ENCODE data around the gene ZAR1L.

ZAR1L gene

DNA sequence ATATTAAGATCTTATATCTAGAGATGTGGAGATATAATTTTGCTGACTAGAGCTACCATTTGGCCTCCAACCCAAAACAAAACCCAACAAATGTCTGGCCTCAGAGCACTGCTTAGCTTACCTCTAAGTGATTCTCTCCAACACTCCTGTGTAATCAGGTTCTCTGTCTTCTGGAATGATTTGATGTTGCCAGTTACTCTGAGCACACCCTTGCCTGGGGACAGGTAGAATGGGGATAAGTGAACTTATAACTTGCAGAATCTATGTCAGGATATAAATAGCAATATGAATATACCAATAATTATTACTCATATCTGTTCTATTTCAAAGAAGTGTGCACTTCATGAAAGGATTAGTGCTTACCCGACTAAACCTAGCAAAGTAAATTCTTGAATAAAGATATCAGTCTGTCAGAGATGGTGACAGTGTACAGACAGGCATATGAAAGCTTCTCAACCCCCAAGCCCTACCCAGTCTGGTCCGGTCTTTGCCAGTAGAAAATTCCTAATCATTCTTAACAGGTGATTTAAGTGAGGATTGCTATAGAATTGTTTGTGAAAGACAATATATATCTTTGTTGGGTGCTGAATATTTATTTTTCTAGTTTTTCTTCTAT is 33.0 kb downstream of the ZAR1L start:
- no peak for DNase-seq (ENCODE audit: low read depth)
- TF ChIP-seq, protein P1, sequence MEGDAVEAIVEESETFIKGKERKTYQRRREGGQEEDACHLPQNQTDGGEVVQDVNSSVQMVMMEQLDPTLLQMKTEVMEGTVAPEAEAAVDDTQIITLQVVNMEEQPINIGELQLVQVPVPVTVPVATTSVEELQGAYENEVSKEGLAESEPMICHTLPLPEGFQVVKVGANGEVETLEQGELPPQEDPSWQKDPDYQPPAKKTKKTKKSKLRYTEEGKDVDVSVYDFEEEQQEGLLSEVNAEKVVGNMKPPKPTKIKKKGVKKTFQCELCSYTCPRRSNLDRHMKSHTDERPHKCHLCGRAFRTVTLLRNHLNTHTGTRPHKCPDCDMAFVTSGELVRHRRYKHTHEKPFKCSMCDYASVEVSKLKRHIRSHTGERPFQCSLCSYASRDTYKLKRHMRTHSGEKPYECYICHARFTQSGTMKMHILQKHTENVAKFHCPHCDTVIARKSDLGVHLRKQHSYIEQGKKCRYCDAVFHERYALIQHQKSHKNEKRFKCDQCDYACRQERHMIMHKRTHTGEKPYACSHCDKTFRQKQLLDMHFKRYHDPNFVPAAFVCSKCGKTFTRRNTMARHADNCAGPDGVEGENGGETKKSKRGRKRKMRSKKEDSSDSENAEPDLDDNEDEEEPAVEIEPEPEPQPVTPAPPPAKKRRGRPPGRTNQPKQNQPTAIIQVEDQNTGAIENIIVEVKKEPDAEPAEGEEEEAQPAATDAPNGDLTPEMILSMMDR (IDR thresholded peaks at IDR 0.05; ENCODE audit: insufficient read depth, low read depth, low read length, missing control alignments), result no peak
- H3K4me3 ChIP-seq (ENCODE audit: low read length), result no peak overlapping the region

DNA sequence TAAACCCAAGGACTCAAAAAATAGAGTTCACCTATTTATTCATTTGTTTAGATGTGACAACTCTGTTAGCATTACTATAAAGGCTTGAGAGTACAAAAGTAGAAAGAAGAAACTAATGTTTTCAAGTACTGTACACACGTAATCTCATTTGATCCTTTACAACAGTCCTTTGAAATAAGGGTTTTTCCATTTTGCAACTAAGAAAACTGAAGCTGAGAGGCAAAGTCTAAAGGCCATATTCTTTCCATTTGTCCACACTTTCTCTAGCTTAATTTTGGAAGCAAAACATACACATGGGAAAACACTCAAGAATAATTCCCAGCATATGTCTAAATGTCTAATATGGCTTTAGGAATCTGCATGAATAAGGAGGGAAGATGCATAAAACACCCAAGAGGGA is 34.1 kb downstream of the ZAR1L start:
- no peak for DNase-seq (ENCODE audit: low read depth)
- TF ChIP-seq, protein P1 (IDR thresholded peaks at IDR 0.05; ENCODE audit: insufficient read depth, low read depth, low read length, missing control alignments), result no peak
- H3K4me3 ChIP-seq (ENCODE audit: low read length), result no peak overlapping the region

DNA sequence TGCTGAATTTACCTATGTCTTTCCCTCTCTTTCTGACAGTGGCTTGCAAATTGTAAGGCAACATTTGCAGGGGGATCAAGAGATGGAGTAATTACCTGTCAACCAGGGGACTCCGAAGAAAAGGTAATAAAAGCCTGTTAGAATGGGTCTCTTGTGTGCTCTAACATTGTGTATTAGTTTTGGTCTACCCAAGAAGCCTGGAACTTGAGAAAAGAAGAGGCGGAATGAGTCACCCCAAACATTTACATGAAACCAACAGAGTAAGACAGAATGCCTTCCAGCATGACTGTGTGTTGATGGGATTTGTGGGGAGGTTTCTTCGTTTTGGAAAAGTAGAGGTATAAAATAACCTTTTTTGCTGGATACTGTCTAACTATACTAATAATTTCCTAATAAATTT is 36.7 kb downstream of the ZAR1L start:
- no peak overlapping the region for H3K4me3 ChIP-seq (ENCODE audit: low read length)
- peak; percentile 49 for DNase-seq (ENCODE audit: low read depth)
- TF ChIP-seq, protein P1 (IDR thresholded peaks at IDR 0.05; ENCODE audit: insufficient read depth, low read depth, low read length, missing control alignments), result no peak

DNA sequence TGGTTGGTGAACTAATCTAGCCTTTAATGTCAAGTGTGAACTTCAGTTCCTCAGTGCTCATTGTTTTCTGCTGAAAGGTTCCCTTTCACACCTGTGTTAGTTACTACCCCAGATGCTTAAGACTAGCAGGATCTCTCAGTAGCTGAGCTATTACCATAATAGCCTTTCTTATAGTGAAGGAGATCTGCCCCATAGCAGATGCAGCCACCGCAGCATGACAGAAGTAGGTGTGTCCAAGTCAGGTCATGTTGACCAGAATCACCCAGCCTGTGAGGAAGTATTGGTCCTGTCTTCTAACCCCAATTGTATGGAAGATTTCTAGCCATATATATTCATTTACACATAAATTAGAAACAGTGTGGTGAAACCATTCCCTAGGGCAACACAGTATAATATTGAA is 37.3 kb downstream of the ZAR1L start:
- TF ChIP-seq, protein P1 (IDR thresholded peaks at IDR 0.05; ENCODE audit: insufficient read depth, low read depth, low read length, missing control alignments), result no peak
- H3K4me3 ChIP-seq (ENCODE audit: low read length), result no peak overlapping the region
- no peak for DNase-seq (ENCODE audit: low read depth)

DNA sequence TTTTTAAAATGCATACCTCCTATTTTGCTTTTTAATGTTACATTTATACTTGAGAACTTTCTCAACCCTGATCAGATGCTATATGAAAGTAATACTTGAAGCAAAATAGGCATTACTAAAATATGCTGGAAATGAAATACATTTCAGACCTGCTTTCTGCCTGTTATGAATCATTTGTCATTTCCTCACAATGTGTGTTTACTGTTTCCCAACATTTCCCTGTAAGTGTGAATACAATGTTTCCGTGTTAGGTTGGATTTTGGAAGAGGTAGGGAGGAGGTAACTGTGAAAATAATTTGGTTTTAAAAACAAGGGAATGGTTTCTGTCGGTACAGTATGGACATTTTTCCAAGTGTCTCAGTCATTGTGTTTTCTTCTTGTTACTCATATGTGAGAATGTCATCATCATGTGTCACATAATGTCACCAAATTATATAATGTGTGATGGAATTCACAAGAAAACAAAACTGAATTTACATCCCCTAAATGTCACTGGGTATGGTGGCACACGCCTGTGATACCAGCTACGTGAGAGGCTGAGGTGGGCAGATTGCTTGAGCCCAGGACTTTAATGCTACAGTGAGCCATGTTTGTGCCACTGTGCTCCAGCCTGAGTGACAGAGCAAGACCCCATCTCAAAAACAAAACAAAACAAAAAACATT is 43.0 kb downstream of the ZAR1L start:
- TF ChIP-seq, protein P1 (IDR thresholded peaks at IDR 0.05; ENCODE audit: insufficient read depth, low read depth, low read length, missing control alignments), result no peak
- DNase-seq (ENCODE audit: low read depth), result peak; percentile 52
- H3K4me3 ChIP-seq (ENCODE audit: low read length), result no peak overlapping the region

DNA sequence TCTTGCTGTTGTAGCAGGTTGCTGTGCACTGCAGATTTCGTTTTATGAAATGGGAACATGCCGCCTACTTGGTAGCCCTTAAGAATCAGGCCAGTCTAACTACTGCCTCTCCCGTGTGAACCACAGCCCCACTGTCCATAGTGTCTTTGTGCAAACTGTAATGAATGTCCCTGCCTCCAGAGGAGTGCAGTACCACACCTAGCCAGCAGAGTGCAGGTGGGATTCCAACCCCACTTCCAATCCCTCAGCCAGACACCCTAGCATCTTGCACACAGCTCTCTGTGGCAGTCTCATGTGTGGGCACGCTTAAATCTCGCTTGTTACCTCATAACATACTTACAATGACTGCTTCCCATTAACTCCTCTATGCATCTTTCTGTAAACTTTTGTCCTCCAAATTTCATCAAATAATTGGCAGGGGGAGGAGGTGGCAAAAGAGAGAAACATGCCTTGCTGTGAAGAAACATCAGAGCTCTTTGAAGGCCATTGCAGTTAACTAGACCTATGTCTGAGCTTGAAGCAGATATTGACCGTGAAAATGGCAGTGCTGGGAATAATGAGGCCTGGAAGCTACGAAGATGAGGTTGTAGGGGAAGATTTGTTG is 47.2 kb downstream of the ZAR1L start:
- peak; percentile 66 for DNase-seq (ENCODE audit: low read depth)
- H3K4me3 ChIP-seq (ENCODE audit: low read length), result no peak overlapping the region
- TF ChIP-seq, protein P1 (IDR thresholded peaks at IDR 0.05; ENCODE audit: insufficient read depth, low read depth, low read length, missing control alignments), result peak; percentile 85
